Transverse colon (tissue), 4 donors: Measurements from ENCODE around the gene CRB2. TPM values are rescaled to one million over a fixed set of nuclear protein-coding genes. Genes with fewer than 3 reads are reported as not detected.

Experiments
- DNase-seq: peaks from one replicate; pipeline ENCODE4 v3.0.0-alpha.2; 2019
- H3K27ac ChIP-seq, 4 donors: fragments of 200-600 bp; sonication (generic); 2 replicates each; pipeline ENCODE4 v1.5.1; 2016 to 2018; ENCODE audit warnings: inconsistent platforms in 4 of 4
- H3K27me3 ChIP-seq: fragments of 200-600 bp; sonication (generic); 2 replicates; pipeline ENCODE4 v1.5.1; 2017; ENCODE audit warnings: inconsistent platforms
- H3K36me3 ChIP-seq, 4 donors: fragments of 200-600 bp; sonication (generic); 2 replicates each; pipeline ENCODE4 v1.5.1; 2017 to 2019; ENCODE audit warnings: inconsistent platforms in 4 of 4
- H3K4me1 ChIP-seq, 4 donors: fragments of 200-600 bp; sonication (generic); 2 replicates each; pipeline ENCODE4 v1.5.1; 2017 to 2020; ENCODE audit warnings: inconsistent platforms in 4 of 4
- H3K4me3 ChIP-seq, 4 donors: fragments of 200-600 bp; sonication (generic); 1 replicate in 1 of 4; 2 replicates in 3 of 4; pipeline versions ENCODE4 v1.5.1 to v1.6.1; 2017 to 2019; ENCODE audit warnings: inconsistent platforms in 4 of 4
- H3K9me3 ChIP-seq, 2 donors: fragments of 200-600 bp; sonication (generic); 2 replicates each; pipeline ENCODE4 v1.5.1; 2017 to 2019; ENCODE audit warnings: inconsistent platforms in 2 of 2
- EP300 ChIP-seq: sonication (generic); formaldehyde crosslinking; IDR thresholded peaks from one replicate; pipeline ENCODE4 v1.6.1; 2017; ENCODE audit warnings: antibody characterized with exemption, low read depth
- POLR2A ChIP-seq: fragments of 450-650 bp; IDR thresholded peaks from one replicate; pipeline ENCODE4 v1.6.1; 2016; ENCODE audit warnings: antibody characterized with exemption, mild to moderate bottlenecking, moderate library complexity
- POLR2AphosphoS5 ChIP-seq, 3 donors: sonication (generic); formaldehyde crosslinking; IDR thresholded peaks; one replicate each; pipeline ENCODE4 v1.6.1; 2016; ENCODE audit warnings: antibody characterized with exemption in 3 of 3
- WGBS, 2 donors: methylation state at CpG; one replicate each; pipeline ENCODE4 v1.1.5; 2018; ENCODE audit warnings: low coverage in 1 of 2; 5-methylcytosine and 5-hydroxymethylcytosine counted together
- in situ Hi-C, 4 donors: fragments of 200-750 bp; cut with MboI; loops; one replicate each; pipeline versions ENCODE4 v1.15.0 to v1.15.1; 2017; ENCODE audit warnings: low sequenced_read_pairs in 3 of 4, low pct_ligation_motif_present in 1 of 4, low pct_unique_long_range_greater_than_20kb in 1 of 4
- intact Hi-C: fragments of 100-400 bp; cut with DNase I; formaldehyde crosslinking; loops from one replicate; pipeline ENCODE4 v1.15.1; 2023; ENCODE audit warnings: low total_unique reads
- total RNA-seq, 4 donors: library from RNA; depleted of rRNA; stranded (reverse); fragments of >200 nt; gene quantifications; one replicate each; pipeline ENCODE4 v1.1.0, GENCODE V29; 2016
- TF ChIP-seq, protein P1 (sequence below), 5 experiments: fragments of 200-600 bp in 3 of 5; fragments of 450-650 bp in 2 of 5; sonication (generic) in 3 of 5; IDR thresholded peaks; 1 replicate in 2 of 5; 2 replicates in 3 of 5; pipeline ENCODE4 v1.5.1; 2016 to 2017; ENCODE audit warnings: antibody characterized with exemption in 5 of 5, inconsistent platforms in 3 of 5, mild to moderate bottlenecking in 2 of 5, moderate library complexity in 1 of 5

Gene CRB2
- total RNA-seq, 4 donors from 2014 or later = 0.32 to 0.82 (median 0.75) TPM; not detected in 1

GRCh38 chr9:123312306-123312877 is 43.6 kb upstream of the CRB2 start:
- WGBS, 2 donors = 58% methylated on average over 4 of the region's 4 CpGs; no CpG with 5 or more reads in 1 of the 2 donors
- DNase-seq = no peak
- TF ChIP-seq POLR2A (no peak), POLR2AphosphoS5 (IDR thresholded peaks at IDR 0.05) (no peak), EP300 (no peak)
- TF ChIP-seq, protein P1, sequence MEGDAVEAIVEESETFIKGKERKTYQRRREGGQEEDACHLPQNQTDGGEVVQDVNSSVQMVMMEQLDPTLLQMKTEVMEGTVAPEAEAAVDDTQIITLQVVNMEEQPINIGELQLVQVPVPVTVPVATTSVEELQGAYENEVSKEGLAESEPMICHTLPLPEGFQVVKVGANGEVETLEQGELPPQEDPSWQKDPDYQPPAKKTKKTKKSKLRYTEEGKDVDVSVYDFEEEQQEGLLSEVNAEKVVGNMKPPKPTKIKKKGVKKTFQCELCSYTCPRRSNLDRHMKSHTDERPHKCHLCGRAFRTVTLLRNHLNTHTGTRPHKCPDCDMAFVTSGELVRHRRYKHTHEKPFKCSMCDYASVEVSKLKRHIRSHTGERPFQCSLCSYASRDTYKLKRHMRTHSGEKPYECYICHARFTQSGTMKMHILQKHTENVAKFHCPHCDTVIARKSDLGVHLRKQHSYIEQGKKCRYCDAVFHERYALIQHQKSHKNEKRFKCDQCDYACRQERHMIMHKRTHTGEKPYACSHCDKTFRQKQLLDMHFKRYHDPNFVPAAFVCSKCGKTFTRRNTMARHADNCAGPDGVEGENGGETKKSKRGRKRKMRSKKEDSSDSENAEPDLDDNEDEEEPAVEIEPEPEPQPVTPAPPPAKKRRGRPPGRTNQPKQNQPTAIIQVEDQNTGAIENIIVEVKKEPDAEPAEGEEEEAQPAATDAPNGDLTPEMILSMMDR (IDR thresholded peaks at IDR 0.05) = no peak

GRCh38 chr9:123314617-123315016 is 41.4 kb upstream of the CRB2 start:
- Histone ChIP-seq H3K4me1 (peaks cover 0 to 11% (median 2%) of the 10 kb centered on the region in 4 donors), H3K27ac (no peak overlapping the region), H3K9me3 (no peaks in the 10 kb centered on the region), H3K4me3 (no peak overlapping the region), H3K27me3 (no peaks in the 10 kb centered on the region), H3K36me3 (no peaks in the 10 kb centered on the region)
- WGBS, 2 donors = 92% methylated on average over 6 of the region's 6 CpGs
- TF ChIP-seq POLR2A = no peak
- TF ChIP-seq POLR2AphosphoS5 (IDR thresholded peaks at IDR 0.05) = no peak
- TF ChIP-seq, protein P1 (IDR thresholded peaks at IDR 0.05) = no peak
- no peak for TF ChIP-seq EP300
- intact Hi-C loops (no loop called here), in situ Hi-C loops (no loop called here)
- DNase-seq = no peak

More at GRCh38 chr9:123312306-123312877, 43.6 kb upstream of the CRB2 start:
- Histone ChIP-seq H3K4me1 (no peaks in the 10 kb centered on the region), H3K36me3 (no peaks in the 10 kb centered on the region), H3K27me3 (no peaks in the 10 kb centered on the region), H3K4me3 (no peak overlapping the region), H3K9me3 (no peaks in the 10 kb centered on the region), H3K27ac (no peak overlapping the region)
- in situ Hi-C loops (no loop called here), intact Hi-C loops (no loop called here)

DNA sequence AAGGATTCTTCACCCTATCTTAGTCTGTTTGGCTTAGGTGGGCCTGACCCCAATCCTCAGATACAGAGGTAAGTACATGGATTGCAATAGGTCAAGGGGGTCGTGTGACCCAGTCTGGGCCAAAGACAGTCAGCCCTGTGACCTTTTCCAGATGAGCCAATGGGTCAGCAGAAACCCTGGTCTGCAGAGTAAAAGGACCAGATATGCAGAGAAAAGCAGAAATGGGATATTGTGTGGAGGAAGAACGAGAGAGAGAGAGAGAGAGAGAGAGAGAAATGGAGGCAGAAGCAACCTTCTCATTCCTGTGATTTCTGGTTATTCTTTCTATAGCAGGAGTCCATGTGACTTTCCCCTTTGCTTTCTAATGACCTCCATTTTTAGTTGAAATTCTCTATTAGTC is 40.4 kb upstream of the CRB2 start:
- H3K27ac ChIP-seq = no peak overlapping the region
- DNase-seq = no peak
- H3K27me3 ChIP-seq = no peaks in the 10 kb centered on the region
- H3K9me3 ChIP-seq = no peaks in the 10 kb centered on the region
- no peak overlapping the region for H3K4me3 ChIP-seq
- 70 to 75% methylated on average over 2 of the region's 2 CpGs for WGBS, 2 donors
- in situ Hi-C loops (no loop called here), intact Hi-C loops (no loop called here)
- peaks cover 0 to 11% (median 2%) of the 10 kb centered on the region in 4 donors for H3K4me1 ChIP-seq
- no peak for TF ChIP-seq POLR2A
- TF ChIP-seq POLR2AphosphoS5 (IDR thresholded peaks at IDR 0.05) = no peak
- TF ChIP-seq EP300 = no peak
- TF ChIP-seq, protein P1 (IDR thresholded peaks at IDR 0.05) = no peak
- H3K36me3 ChIP-seq = no peaks in the 10 kb centered on the region

DNA sequence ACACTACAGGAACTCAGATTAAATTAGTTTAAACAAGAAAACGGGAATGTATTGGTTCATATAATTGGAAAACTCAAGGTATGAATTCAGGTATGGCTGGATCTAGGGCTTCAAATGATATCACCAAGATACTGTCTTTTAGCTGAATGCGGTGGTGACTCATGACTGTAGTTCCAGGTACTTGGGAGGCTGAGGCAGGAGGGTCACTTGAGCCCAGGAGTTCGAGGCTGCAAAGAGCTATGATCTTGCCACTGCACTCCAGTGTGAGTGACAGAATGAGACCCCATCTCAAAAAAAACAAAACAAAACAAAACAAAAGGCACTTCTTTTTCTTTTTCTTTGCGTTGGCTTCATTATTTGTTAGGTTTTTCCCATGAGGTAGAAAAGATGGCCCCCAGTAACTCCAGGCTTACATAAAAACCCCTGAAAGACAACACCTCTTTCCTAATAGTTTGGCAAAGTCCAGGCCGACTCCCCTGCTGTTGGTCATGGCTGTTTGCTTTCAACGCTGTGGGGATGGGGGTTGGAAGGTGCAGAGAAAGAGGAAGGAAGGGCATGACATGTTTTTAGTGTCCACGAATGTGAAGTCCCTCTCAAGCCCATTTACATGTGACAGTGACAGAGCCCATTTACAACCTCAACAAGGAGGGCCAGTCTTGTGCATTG is 39.8 kb upstream of the CRB2 start:
- Histone ChIP-seq H3K4me3 (no peak overlapping the region), H3K4me1 (peaks cover 0 to 11% (median 2%) of the 10 kb centered on the region in 4 donors), H3K36me3 (no peaks in the 10 kb centered on the region), H3K9me3 (no peaks in the 10 kb centered on the region), H3K27ac (no peak overlapping the region), H3K27me3 (no peaks in the 10 kb centered on the region)
- DNase-seq = no peak
- in situ Hi-C loops = no loop called here
- 57 to 70% methylated on average over 7 of the region's 7 CpGs for WGBS, 2 donors
- TF ChIP-seq, protein P1 (IDR thresholded peaks at IDR 0.05) = no peak
- no peak for TF ChIP-seq POLR2A
- TF ChIP-seq POLR2AphosphoS5 (IDR thresholded peaks at IDR 0.05) = no peak
- TF ChIP-seq EP300 = no peak
- intact Hi-C loops = no loop called here
